OCI-LY3 (cell line): ENCODE results near the gene DLG4.

ENCODE experiments used
- H2AFZ ChIP-seq: fragments of 200-600, 300-600 bp; shearing (Covaris generic); 2 replicates; pipeline ENCODE4 v1.6.0; 2014; ENCODE audit warnings: antibody characterized with exemption, low read depth, low read length
- H3K27ac ChIP-seq: fragments of 200-600, 300-600 bp; sonication (generic); 2 replicates; pipeline ENCODE4 v1.5.1; 2014; ENCODE audit warnings: mild to moderate bottlenecking, low read length, moderate library complexity, mixed read lengths
- H3K27me3 ChIP-seq: fragments of 200-600, 300-600 bp; sonication (generic); 2 replicates; pipeline ENCODE4 v1.6.1; 2014; ENCODE audit warnings: low read depth, low read length, mixed read lengths
- H3K36me3 ChIP-seq: fragments of 200-600, 300-600 bp; sonication (generic); replicated peaks from 2 replicates; pipeline ENCODE3; 2014; ENCODE audit warnings: low read depth, low read length, mixed read lengths
- H3K4me1 ChIP-seq: fragments of 300-600, 200-600 bp; sonication (generic); 2 replicates; pipeline ENCODE4 v1.6.1; 2014; ENCODE audit warnings: low read length, mixed read lengths
- H3K4me2 ChIP-seq: fragments of 200-600, 300-600 bp; sonication (generic); 2 replicates; pipeline ENCODE4 v1.6.1; 2014; ENCODE audit warnings: low read length, mixed read lengths
- H3K4me3 ChIP-seq: fragments of 300-600, 200-600 bp; sonication (generic); 2 replicates; pipeline ENCODE4 v1.5.1; 2014; ENCODE audit warnings: antibody characterized with exemption, mild to moderate bottlenecking, low read length, moderate library complexity
- H3K79me2 ChIP-seq: fragments of 300-600, 200-600 bp; shearing (Covaris generic); 2 replicates; pipeline ENCODE4 v1.6.1; 2014; ENCODE audit warnings: mild to moderate bottlenecking, low read length, mixed read lengths
- H3K9ac ChIP-seq: fragments of 300-600, 200-600 bp; shearing (Covaris generic); 2 replicates; pipeline ENCODE4 v1.6.0; 2014; ENCODE audit warnings: mild to moderate bottlenecking, low read length, moderate library complexity
- H3K9me3 ChIP-seq: fragments of 200-600, 300-600 bp; shearing (Covaris generic); 2 replicates; pipeline ENCODE4 v1.6.1; 2014; ENCODE audit warnings: low read length, mixed read lengths; ENCODE audit not compliant: insufficient read depth
- H4K20me1 ChIP-seq: fragments of 200-600, 300-600 bp; sonication (generic); 2 replicates; pipeline ENCODE4 v1.6.1; 2016; ENCODE audit warnings: low read length, mixed read lengths; ENCODE audit not compliant: insufficient read depth
- EZH2phosphoT487 ChIP-seq: fragments of 200-600 bp; shearing (Covaris generic); IDR thresholded peaks from 2 replicates; pipeline ENCODE4 v1.6.1; 2018; ENCODE audit warnings: antibody characterized with exemption, mixed run types, low read depth
- TF ChIP-seq, protein P1 (sequence below): fragments of 200-600, 300-600 bp; sonication (generic); IDR thresholded peaks from 2 replicates; pipeline ENCODE4 v1.5.1; 2014; ENCODE audit warnings: antibody characterized with exemption, low read length, low read depth

The DLG4 gene

DNA sequence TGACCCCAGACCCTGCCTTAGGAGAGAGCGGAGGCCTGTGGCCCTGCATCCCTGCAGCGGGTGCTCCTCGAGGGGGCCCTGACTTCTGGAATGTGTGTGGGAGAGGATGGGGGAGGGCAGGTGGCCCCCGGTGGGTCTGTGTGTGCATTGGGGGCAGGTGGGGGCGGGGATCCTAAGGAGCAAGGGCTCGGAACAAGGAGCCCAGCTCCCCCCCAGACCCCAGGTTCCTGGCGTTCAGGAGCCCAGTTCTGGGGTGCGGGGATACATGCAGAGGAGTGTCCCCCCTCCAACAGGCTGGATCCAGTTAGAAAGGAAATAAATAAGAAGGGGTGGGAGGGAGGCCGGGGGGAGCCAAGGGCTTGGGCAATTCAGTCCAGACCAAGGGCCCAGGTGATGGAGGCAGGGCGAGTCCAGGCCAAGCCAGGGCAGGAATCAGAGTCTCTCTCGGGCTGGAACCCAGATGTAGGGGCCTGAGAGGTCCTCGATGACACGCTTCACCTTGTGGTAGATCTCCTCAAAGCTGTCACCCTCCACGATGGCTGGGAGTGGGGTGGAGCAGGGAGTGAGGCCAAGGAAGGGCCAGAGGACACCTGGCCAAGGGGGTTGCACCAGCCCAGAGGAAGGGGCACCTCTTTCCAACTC lies 29.2 kb downstream of the DLG4 start:
- no peaks in the 10 kb centered on the region for H3K79me2 ChIP-seq
- no peaks in the 10 kb centered on the region for H3K9me3 ChIP-seq
- no peak overlapping the region for H3K9ac ChIP-seq
- H3K4me1 ChIP-seq = peaks cover 6% of the 10 kb centered on the region
- TF ChIP-seq, protein P1, sequence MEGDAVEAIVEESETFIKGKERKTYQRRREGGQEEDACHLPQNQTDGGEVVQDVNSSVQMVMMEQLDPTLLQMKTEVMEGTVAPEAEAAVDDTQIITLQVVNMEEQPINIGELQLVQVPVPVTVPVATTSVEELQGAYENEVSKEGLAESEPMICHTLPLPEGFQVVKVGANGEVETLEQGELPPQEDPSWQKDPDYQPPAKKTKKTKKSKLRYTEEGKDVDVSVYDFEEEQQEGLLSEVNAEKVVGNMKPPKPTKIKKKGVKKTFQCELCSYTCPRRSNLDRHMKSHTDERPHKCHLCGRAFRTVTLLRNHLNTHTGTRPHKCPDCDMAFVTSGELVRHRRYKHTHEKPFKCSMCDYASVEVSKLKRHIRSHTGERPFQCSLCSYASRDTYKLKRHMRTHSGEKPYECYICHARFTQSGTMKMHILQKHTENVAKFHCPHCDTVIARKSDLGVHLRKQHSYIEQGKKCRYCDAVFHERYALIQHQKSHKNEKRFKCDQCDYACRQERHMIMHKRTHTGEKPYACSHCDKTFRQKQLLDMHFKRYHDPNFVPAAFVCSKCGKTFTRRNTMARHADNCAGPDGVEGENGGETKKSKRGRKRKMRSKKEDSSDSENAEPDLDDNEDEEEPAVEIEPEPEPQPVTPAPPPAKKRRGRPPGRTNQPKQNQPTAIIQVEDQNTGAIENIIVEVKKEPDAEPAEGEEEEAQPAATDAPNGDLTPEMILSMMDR = no peak
- no peak for TF ChIP-seq EZH2phosphoT487
- no peak overlapping the region for H3K27ac ChIP-seq
- no peaks in the 10 kb centered on the region for H3K36me3 ChIP-seq
- H3K27me3 ChIP-seq = no peaks in the 10 kb centered on the region
- H3K4me2 ChIP-seq = no peak overlapping the region
- no peak overlapping the region for H3K4me3 ChIP-seq
- no peaks in the 10 kb centered on the region for H4K20me1 ChIP-seq
- H2AFZ ChIP-seq = no peak overlapping the region

DNA sequence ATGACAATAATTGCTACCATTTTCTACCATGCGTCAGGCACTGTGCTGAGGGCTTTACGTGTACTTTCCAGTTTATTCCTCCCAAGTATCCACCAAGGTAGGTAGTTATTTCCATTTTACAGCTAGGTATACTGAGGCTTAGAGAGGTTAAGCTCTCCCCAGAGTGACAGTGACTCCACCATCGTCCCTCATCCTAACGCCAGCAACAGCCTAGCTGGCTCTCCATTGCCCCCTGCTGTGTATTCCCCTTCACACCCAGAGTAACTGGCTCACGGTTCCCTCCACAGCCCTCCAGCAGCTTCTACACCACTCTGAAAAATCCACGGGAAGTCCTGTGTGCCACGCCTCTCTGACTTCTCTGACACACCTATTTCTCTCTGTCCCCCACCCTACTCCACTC lies 33.4 kb downstream of the DLG4 start:
- H3K4me2 ChIP-seq = no peak overlapping the region
- H3K9me3 ChIP-seq = no peaks in the 10 kb centered on the region
- no peaks in the 10 kb centered on the region for H4K20me1 ChIP-seq
- no peak overlapping the region for H2AFZ ChIP-seq
- no peak overlapping the region for H3K27ac ChIP-seq
- no peak overlapping the region for H3K9ac ChIP-seq
- TF ChIP-seq, protein P1 = no peak; the same call in 1 of the 2 replicates
- TF ChIP-seq EZH2phosphoT487 = no peak
- no peaks in the 10 kb centered on the region for H3K79me2 ChIP-seq
- no peaks in the 10 kb centered on the region for H3K36me3 ChIP-seq
- no peak overlapping the region for H3K4me3 ChIP-seq
- H3K4me1 ChIP-seq = peaks cover 6% of the 10 kb centered on the region
- no peaks in the 10 kb centered on the region for H3K27me3 ChIP-seq

DNA sequence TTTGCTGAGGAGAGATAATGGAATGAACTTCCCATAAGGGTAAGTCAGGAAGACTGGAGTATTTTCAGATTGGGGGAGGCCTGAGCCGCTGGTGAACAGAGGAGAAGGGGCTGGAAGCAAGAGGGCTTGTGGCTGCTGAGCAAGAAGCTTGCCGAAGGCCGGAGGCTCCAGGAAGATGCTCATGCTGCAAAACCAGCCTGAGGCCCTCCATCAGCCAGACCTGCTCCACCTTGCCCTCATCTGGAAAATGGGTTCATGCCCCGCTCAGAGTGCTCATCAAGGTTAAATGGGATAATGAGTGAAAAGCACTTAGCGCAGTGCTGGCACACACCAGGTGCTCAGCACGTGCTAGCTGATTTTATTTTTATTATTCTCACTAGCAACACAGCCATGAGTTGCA lies 35.0 kb downstream of the DLG4 start:
- Histone ChIP-seq H3K4me3 (no peak overlapping the region), H3K9ac (no peak overlapping the region), H3K9me3 (no peaks in the 10 kb centered on the region), H3K36me3 (no peaks in the 10 kb centered on the region), H2AFZ (no peak overlapping the region), H3K27ac (no peak overlapping the region), H3K27me3 (no peaks in the 10 kb centered on the region), H4K20me1 (no peaks in the 10 kb centered on the region), H3K4me1 (peaks cover 6% of the 10 kb centered on the region), H3K79me2 (no peaks in the 10 kb centered on the region), H3K4me2 (no peak overlapping the region)
- TF ChIP-seq, protein P1 = no peak
- no peak for TF ChIP-seq EZH2phosphoT487

- no peaks in the 10 kb centered on the region for H4K20me1 ChIP-seq
- H3K4me1 ChIP-seq = peaks cover 6% of the 10 kb centered on the region
- H3K27ac ChIP-seq = no peak overlapping the region
- H3K27me3 ChIP-seq = no peaks in the 10 kb centered on the region
- TF ChIP-seq EZH2phosphoT487 = no peak
- TF ChIP-seq, protein P1 = no peak
- no peaks in the 10 kb centered on the region for H3K79me2 ChIP-seq
- H2AFZ ChIP-seq = no peak overlapping the region
- H3K9ac ChIP-seq = no peak overlapping the region
- H3K4me3 ChIP-seq = no peak overlapping the region
- no peak overlapping the region for H3K4me2 ChIP-seq
- H3K36me3 ChIP-seq = no peaks in the 10 kb centered on the region
- no peaks in the 10 kb centered on the region for H3K9me3 ChIP-seq
Observed at GRCh38 chr17:7184091-7184488, 35.5 kb downstream of the DLG4 start.
